Measurements from ENCODE around the gene CCDC146. TPM values are rescaled to one million over a fixed set of nuclear protein-coding genes. Genes with fewer than 3 reads are reported as not detected.

CCDC146 gene
- total RNA-seq, 1 experiment from 2014 or later = 2.2 TPM

GRCh38 chr7:77281780-77282478 lies 159.5 kb downstream of the CCDC146 start:
- Histone ChIP-seq H3K36me3 (ENCODE audit: insufficient read depth, low read length, poor library complexity, severe bottlenecking) (no peaks in the 10 kb centered on the region), H3K27me3 (replicated peaks; ENCODE audit: insufficient read depth, low read depth, low read length, poor library complexity) (no peaks in the 10 kb centered on the region), H3K27ac (ENCODE audit: low read depth, low read length, poor library complexity, severe bottlenecking) (no peak overlapping the region), H3K9me3 (ENCODE audit: low read depth, low read length, poor library complexity, severe bottlenecking) (no peaks in the 10 kb centered on the region), H3K4me1 (ENCODE audit: insufficient read depth, low read length, poor library complexity, severe bottlenecking) (no peaks in the 10 kb centered on the region), H3K4me3 (ENCODE audit: low read depth, low read length, poor library complexity, severe bottlenecking) (no peak overlapping the region)
- no peak for DNase-seq (ENCODE audit: low spot score)
- no TSS peak for BruUV-seq (replicated peaks)
- ChIA-PET POLR2A (ENCODE audit: low non-redundant PET) (no interaction called here), CTCF (no interaction called here)
- TF ChIP-seq EZH2 (IDR thresholded peaks at IDR 0.05; ENCODE audit: borderline replicate concordance, low read depth, low read length, poor library complexity, severe bottlenecking) = no peak
- no peak for TF ChIP-seq CTCF (conservative IDR thresholded peaks at IDR 0.05; ENCODE audit: low read depth, low read length)
- intact Hi-C loops (cut with micrococcal nuclease; ENCODE audit: unreplicated experiment) = no loop called here

- ChIA-PET CTCF (no interaction called here), POLR2A (ENCODE audit: low non-redundant PET) (no interaction called here)
- Histone ChIP-seq H3K27me3 (replicated peaks; ENCODE audit: insufficient read depth, low read depth, low read length, poor library complexity) (no peaks in the 10 kb centered on the region), H3K4me1 (ENCODE audit: insufficient read depth, low read length, poor library complexity, severe bottlenecking) (no peaks in the 10 kb centered on the region), H3K27ac (ENCODE audit: low read depth, low read length, poor library complexity, severe bottlenecking) (no peak overlapping the region), H3K9me3 (ENCODE audit: low read depth, low read length, poor library complexity, severe bottlenecking) (no peaks in the 10 kb centered on the region), H3K4me3 (ENCODE audit: low read depth, low read length, poor library complexity, severe bottlenecking) (no peak overlapping the region), H3K36me3 (ENCODE audit: insufficient read depth, low read length, poor library complexity, severe bottlenecking) (no peaks in the 10 kb centered on the region)
- no peak for DNase-seq (ENCODE audit: low spot score)
- BruUV-seq (replicated peaks) = no TSS peak
- no peak for TF ChIP-seq CTCF (conservative IDR thresholded peaks at IDR 0.05; ENCODE audit: low read depth, low read length)
- TF ChIP-seq EZH2 (IDR thresholded peaks at IDR 0.05; ENCODE audit: borderline replicate concordance, low read depth, low read length, poor library complexity, severe bottlenecking) = no peak
- intact Hi-C loops (cut with micrococcal nuclease; ENCODE audit: unreplicated experiment) = no loop called here
Observed at GRCh38 chr7:77282897-77283296, 160.5 kb downstream of the CCDC146 start.

- CTCF ChIA-PET = no interaction called here
- intact Hi-C loops (cut with micrococcal nuclease; ENCODE audit: unreplicated experiment) = no loop called here
Observed at GRCh38 chr7:77284005-77284404, 161.6 kb downstream of the CCDC146 start.

More at GRCh38 chr7:77284005-77284404, 161.6 kb downstream of the CCDC146 start:
- Histone ChIP-seq H3K36me3 (ENCODE audit: insufficient read depth, low read length, poor library complexity, severe bottlenecking) (no peaks in the 10 kb centered on the region), H3K27me3 (replicated peaks; ENCODE audit: insufficient read depth, low read depth, low read length, poor library complexity) (no peaks in the 10 kb centered on the region), H3K4me3 (ENCODE audit: low read depth, low read length, poor library complexity, severe bottlenecking) (no peak overlapping the region), H3K27ac (ENCODE audit: low read depth, low read length, poor library complexity, severe bottlenecking) (no peak overlapping the region), H3K4me1 (ENCODE audit: insufficient read depth, low read length, poor library complexity, severe bottlenecking) (no peaks in the 10 kb centered on the region), H3K9me3 (ENCODE audit: low read depth, low read length, poor library complexity, severe bottlenecking) (no peaks in the 10 kb centered on the region)
- no peak for DNase-seq (ENCODE audit: low spot score)
- TF ChIP-seq CTCF (conservative IDR thresholded peaks at IDR 0.05; ENCODE audit: low read depth, low read length) = no peak
- TF ChIP-seq EZH2 (IDR thresholded peaks at IDR 0.05; ENCODE audit: borderline replicate concordance, low read depth, low read length, poor library complexity, severe bottlenecking) = no peak
- POLR2A ChIA-PET (ENCODE audit: low non-redundant PET) = no interaction called here
- BruUV-seq (replicated peaks) = no TSS peak

Measured in A673 (cell line).